Endodermal cell (in vitro differentiated cells): ENCODE measurements around the gene BMPR1B. TPM values are rescaled to one million over a fixed set of nuclear protein-coding genes. Genes with fewer than 3 reads are reported as not detected.

Experiments
- DNase-seq: peaks from one replicate; pipeline ENCODE4 v3.0.0-alpha.2; 2017
- H3K27ac ChIP-seq: 2 replicates; pipeline ENCODE4 v1.5.1; 2013; ENCODE audit warnings: mild to moderate bottlenecking, low read depth, low read length, moderate library complexity
- H3K27me3 ChIP-seq: 2 replicates; pipeline ENCODE4 v1.6.1; 2013; ENCODE audit warnings: mild to moderate bottlenecking, low read length, moderate library complexity; ENCODE audit not compliant: insufficient read depth, control insufficient read depth, poor library complexity, severe bottlenecking
- H3K36me3 ChIP-seq: 2 replicates; pipeline ENCODE4 v1.7.0; 2013; ENCODE audit warnings: mild to moderate bottlenecking, low read length, moderate library complexity; ENCODE audit not compliant: control insufficient read depth, insufficient read depth
- H3K4me1 ChIP-seq: one replicate; pipeline ENCODE4 v1.7.0; 2013; ENCODE audit warnings: low read length; ENCODE audit not compliant: control insufficient read depth, insufficient read depth
- H3K4me3 ChIP-seq: 2 replicates; pipeline ENCODE4 v1.5.1; 2013; ENCODE audit warnings: mild to moderate bottlenecking, low read length, moderate library complexity
- H3K9ac ChIP-seq: 2 replicates; pipeline ENCODE4 v1.6.1; 2013; ENCODE audit warnings: mild to moderate bottlenecking, low read length, moderate library complexity; ENCODE audit not compliant: poor library complexity, severe bottlenecking; ENCODE audit errors: extremely low read depth
- H3K9me3 ChIP-seq: 2 replicates; pipeline ENCODE4 v1.6.1; 2013; ENCODE audit warnings: mild to moderate bottlenecking, low read length, moderate library complexity; ENCODE audit not compliant: control insufficient read depth
- H3K27ac Mint-ChIP-seq: 2 replicates; pipeline ENCODE4 v1.8.0; 2020; ENCODE audit warnings: mixed read lengths
- H3K27me3 Mint-ChIP-seq: 2 replicates; pipeline ENCODE4 v1.8.0; 2021; ENCODE audit warnings: mild to moderate bottlenecking, mixed read lengths; ENCODE audit not compliant: insufficient read depth
- H3K36me3 Mint-ChIP-seq: 2 replicates; pipeline ENCODE4 v1.8.0; 2020; ENCODE audit warnings: low read depth, mixed read lengths
- H3K4me1 Mint-ChIP-seq: 2 replicates; pipeline ENCODE4 v1.8.0; 2020; ENCODE audit warnings: mixed read lengths
- H3K4me3 Mint-ChIP-seq: 2 replicates; pipeline ENCODE4 v1.8.0; 2020; ENCODE audit warnings: mild to moderate bottlenecking, moderate library complexity, mixed read lengths
- H3K9me3 Mint-ChIP-seq: 2 replicates; pipeline ENCODE4 v1.8.0; 2020; ENCODE audit warnings: mild to moderate bottlenecking, mixed read lengths
- CTCF ChIP-seq: fragments of 200-600 bp; sonication (generic); conservative IDR thresholded peaks from 2 replicates; pipeline ENCODE4 v1.5.0; 2021; ENCODE audit warnings: antibody characterized with exemption, mild to moderate bottlenecking
- WGBS, 2 experiments: methylation state at CpG; one replicate each; pipeline versions ENCODE4 v1.1.5 to v1.1.7; 2013; ENCODE audit warnings: missing lambda C conversion rate in 2 of 2, mixed read lengths in 1 of 2; ENCODE audit not compliant: insufficient coverage in 1 of 2, insufficient read length in 1 of 2; 5-methylcytosine and 5-hydroxymethylcytosine counted together
- long read RNA-seq, 4 experiments: library from polyadenylated mRNA in 2 of 4; library from RNA in 1 of 4; library from capped mRNA in 1 of 4; stranded (forward) in 3 of 4; unstranded in 1 of 4; transcript quantifications; one replicate each; pipeline ENCODE4 v2.0.0, GENCODE V29; 2020 to 2021; ENCODE audit warnings: inconsistent platforms in 1 of 4
- polyA plus RNA-seq, 2 experiments: library from polyadenylated mRNA; stranded (reverse); fragments of 50-300 nt; gene quantifications; one replicate each; pipeline ENCODE4 v1.2.3, GENCODE V29; 2013
- total RNA-seq, 2 donors: library from RNA; stranded (reverse); fragmentation: NEBNext Ultra II Directional in 1 of 2; extraction: Animal tissue kit (Norgen Biotek cat#: 25700) in 1 of 2; gene quantifications; 2 replicates in 1 of 2; 3 replicates in 1 of 2; pipeline ENCODE4 v1.2.1, GENCODE V29; 2021

BMPR1B gene
- 1 to 10 TPM; 2.8 to 3.6 TPM for total RNA-seq
- 11.2 TPM for polyA plus RNA-seq (2013, experiment 1 of 2)
- 9.2 TPM for polyA plus RNA-seq (2013, experiment 2 of 2)
- long read RNA-seq, experiment 1, partial matches to known transcripts = 0 of 1 reads
- long read RNA-seq, experiment 1, other reads (novel, unspliced or antisense) = 1 of 1 reads
- long read RNA-seq, experiment 2, full-length matches to known transcripts = 6 of 10 reads
- long read RNA-seq, experiment 2, partial matches to known transcripts = 0 of 10 reads
- long read RNA-seq, experiment 2, other reads (novel, unspliced or antisense) = 4 of 10 reads
- long read RNA-seq, experiment 3, full-length matches to known transcripts = 1 of 2 reads
- long read RNA-seq, experiment 3, partial matches to known transcripts = 0 of 2 reads
- long read RNA-seq, experiment 3, other reads (novel, unspliced or antisense) = 1 of 2 reads
- long read RNA-seq, experiment 4 = 0 reads

GRCh38 chr4:94757192-94758140, at the start of gene BMPR1B:
TSS of gene BMPR1B (plus strand) at chr4:94757955. CDS start at chr4:95104425, 346,470 bp downstream.
- Histone ChIP-seq H3K27me3 (peaks cover 41% of the 10 kb centered on the region), H3K27ac (no peak within 1 kb of the TSS), H3K9ac (peak within 1 kb of the TSS; percentile 51), H3K36me3 (no peaks in the 10 kb centered on the region), H3K4me1 (no peaks in the 10 kb centered on the region), H3K4me3 (peak within 1 kb of the TSS; percentile 88), H3K9me3 (no peaks in the 10 kb centered on the region)
- Mint-ChIP-seq H3K4me1 (peaks cover 13% of the 10 kb centered on the region), H3K27ac (peak within 1 kb of the TSS; percentile 38), H3K27me3 (peaks cover 46% of the 10 kb centered on the region), H3K36me3 (no peaks in the 10 kb centered on the region), H3K4me3 (peak within 1 kb of the TSS; percentile 74), H3K9me3 (no peaks in the 10 kb centered on the region)
- 2 to 3% methylated on average over 17 to 71 of the region's 77 CpGs for WGBS, 2 experiments
- TF ChIP-seq CTCF = no peak
- DNase-seq = peak; percentile 67

- Histone ChIP-seq H3K27ac (no peak overlapping the region), H3K4me3 (no peak overlapping the region), H3K9me3 (no peaks in the 10 kb centered on the region), H3K27me3 (no peaks in the 10 kb centered on the region), H3K4me1 (no peaks in the 10 kb centered on the region), H3K9ac (no peak overlapping the region), H3K36me3 (no peaks in the 10 kb centered on the region)
- Mint-ChIP-seq H3K4me1 (no peaks in the 10 kb centered on the region), H3K36me3 (no peaks in the 10 kb centered on the region), H3K9me3 (no peaks in the 10 kb centered on the region), H3K4me3 (no peak overlapping the region), H3K27me3 (no peaks in the 10 kb centered on the region), H3K27ac (no peak overlapping the region)
- 89% methylated on average over 1 to 5 of the region's 5 CpGs for WGBS, 2 experiments
- no peak for TF ChIP-seq CTCF
- DNase-seq = no peak
Measured at GRCh38 chr4:94711635-94712034, 46.1 kb upstream of the BMPR1B start.

- TF ChIP-seq CTCF = no peak
- H3K4me3 Mint-ChIP-seq = no peak overlapping the region
- H3K27me3 ChIP-seq = no peaks in the 10 kb centered on the region
Measured at GRCh38 chr4:94714365-94715160, 43.2 kb upstream of the BMPR1B start.

More at GRCh38 chr4:94714365-94715160, 43.2 kb upstream of the BMPR1B start:
- Histone ChIP-seq H3K27ac (no peak overlapping the region), H3K36me3 (no peaks in the 10 kb centered on the region), H3K4me3 (no peak overlapping the region), H3K9ac (no peak overlapping the region), H3K9me3 (no peaks in the 10 kb centered on the region), H3K4me1 (no peaks in the 10 kb centered on the region)
- 86 to 100% methylated on average over 1 to 4 of the region's 5 CpGs for WGBS, 2 experiments
- Mint-ChIP-seq H3K9me3 (peaks cover 2% of the 10 kb centered on the region), H3K4me1 (no peaks in the 10 kb centered on the region), H3K27me3 (no peaks in the 10 kb centered on the region), H3K27ac (no peak overlapping the region), H3K36me3 (no peaks in the 10 kb centered on the region)
- no peak for DNase-seq
